Neural crest cell (in vitro differentiated cells): ENCODE data around the gene PRKAG1. TPM values are rescaled to one million over a fixed set of nuclear protein-coding genes. Genes with fewer than 3 reads are reported as not detected.

Source experiments
- DNase-seq: peaks from one replicate; pipeline ENCODE4 v3.0.0; 2021; ENCODE audit warnings: low read depth, mixed read lengths, low spot score
- H3K27ac Mint-ChIP-seq: one replicate; pipeline ENCODE4 v1.8.0; 2021; ENCODE audit warnings: mild to moderate bottlenecking, mixed read lengths; ENCODE audit not compliant: unreplicated experiment
- H3K27me3 Mint-ChIP-seq: 2 replicates; pipeline ENCODE4 v1.8.0; 2021; ENCODE audit warnings: low read depth, mild to moderate bottlenecking, mixed read lengths
- H3K36me3 Mint-ChIP-seq: 2 replicates; pipeline ENCODE4 v1.8.0; 2021; ENCODE audit warnings: low read depth, mild to moderate bottlenecking, mixed read lengths
- H3K4me1 Mint-ChIP-seq: 2 replicates; pipeline ENCODE4 v1.8.0; 2021; ENCODE audit warnings: mixed read lengths
- H3K4me3 Mint-ChIP-seq: one replicate; pipeline ENCODE4 v1.8.0; 2021; ENCODE audit warnings: mild to moderate bottlenecking, mixed read lengths
- H3K9me3 Mint-ChIP-seq: 2 replicates; pipeline ENCODE4 v1.8.0; 2021; ENCODE audit warnings: mixed read lengths
- total RNA-seq: library from RNA; stranded (reverse); gene quantifications from 2 replicates; pipeline ENCODE4 v1.2.1, GENCODE V29; 2021
- TF ChIP-seq, protein P1 (sequence below): fragments of 200-600 bp; sonication (generic); conservative IDR thresholded peaks from 2 replicates; pipeline ENCODE4 v1.5.0; 2021; ENCODE audit warnings: antibody characterized with exemption, mild to moderate bottlenecking

Gene PRKAG1
- total RNA-seq, 1 donor from 2014 or later, result 58.5 TPM

- Mint-ChIP-seq H3K27ac (no peak overlapping the region), H3K9me3 (no peaks in the 10 kb centered on the region), H3K36me3 (peaks cover 2% of the 10 kb centered on the region), H3K4me1 (peaks cover 10% of the 10 kb centered on the region), H3K27me3 (no peaks in the 10 kb centered on the region), H3K4me3 (no peak overlapping the region)
- no peak for DNase-seq
- TF ChIP-seq, protein P1, sequence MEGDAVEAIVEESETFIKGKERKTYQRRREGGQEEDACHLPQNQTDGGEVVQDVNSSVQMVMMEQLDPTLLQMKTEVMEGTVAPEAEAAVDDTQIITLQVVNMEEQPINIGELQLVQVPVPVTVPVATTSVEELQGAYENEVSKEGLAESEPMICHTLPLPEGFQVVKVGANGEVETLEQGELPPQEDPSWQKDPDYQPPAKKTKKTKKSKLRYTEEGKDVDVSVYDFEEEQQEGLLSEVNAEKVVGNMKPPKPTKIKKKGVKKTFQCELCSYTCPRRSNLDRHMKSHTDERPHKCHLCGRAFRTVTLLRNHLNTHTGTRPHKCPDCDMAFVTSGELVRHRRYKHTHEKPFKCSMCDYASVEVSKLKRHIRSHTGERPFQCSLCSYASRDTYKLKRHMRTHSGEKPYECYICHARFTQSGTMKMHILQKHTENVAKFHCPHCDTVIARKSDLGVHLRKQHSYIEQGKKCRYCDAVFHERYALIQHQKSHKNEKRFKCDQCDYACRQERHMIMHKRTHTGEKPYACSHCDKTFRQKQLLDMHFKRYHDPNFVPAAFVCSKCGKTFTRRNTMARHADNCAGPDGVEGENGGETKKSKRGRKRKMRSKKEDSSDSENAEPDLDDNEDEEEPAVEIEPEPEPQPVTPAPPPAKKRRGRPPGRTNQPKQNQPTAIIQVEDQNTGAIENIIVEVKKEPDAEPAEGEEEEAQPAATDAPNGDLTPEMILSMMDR, result no peak
Measured at GRCh38 chr12:49023812-49024211, 5.2 kb upstream of the PRKAG1 start.

GRCh38 chr12:49022558-49023178, 4.1 kb upstream of the PRKAG1 start:
- H3K36me3 Mint-ChIP-seq, result no peaks in the 10 kb centered on the region
- TF ChIP-seq, protein P1, result no peak
- H3K4me3 Mint-ChIP-seq, result peak overlapping the region; percentile 15
- H3K27me3 Mint-ChIP-seq, result no peaks in the 10 kb centered on the region
- H3K4me1 Mint-ChIP-seq, result peaks cover 18% of the 10 kb centered on the region
- H3K27ac Mint-ChIP-seq, result no peak overlapping the region
- H3K9me3 Mint-ChIP-seq, result no peaks in the 10 kb centered on the region
- no peak for DNase-seq

DNA sequence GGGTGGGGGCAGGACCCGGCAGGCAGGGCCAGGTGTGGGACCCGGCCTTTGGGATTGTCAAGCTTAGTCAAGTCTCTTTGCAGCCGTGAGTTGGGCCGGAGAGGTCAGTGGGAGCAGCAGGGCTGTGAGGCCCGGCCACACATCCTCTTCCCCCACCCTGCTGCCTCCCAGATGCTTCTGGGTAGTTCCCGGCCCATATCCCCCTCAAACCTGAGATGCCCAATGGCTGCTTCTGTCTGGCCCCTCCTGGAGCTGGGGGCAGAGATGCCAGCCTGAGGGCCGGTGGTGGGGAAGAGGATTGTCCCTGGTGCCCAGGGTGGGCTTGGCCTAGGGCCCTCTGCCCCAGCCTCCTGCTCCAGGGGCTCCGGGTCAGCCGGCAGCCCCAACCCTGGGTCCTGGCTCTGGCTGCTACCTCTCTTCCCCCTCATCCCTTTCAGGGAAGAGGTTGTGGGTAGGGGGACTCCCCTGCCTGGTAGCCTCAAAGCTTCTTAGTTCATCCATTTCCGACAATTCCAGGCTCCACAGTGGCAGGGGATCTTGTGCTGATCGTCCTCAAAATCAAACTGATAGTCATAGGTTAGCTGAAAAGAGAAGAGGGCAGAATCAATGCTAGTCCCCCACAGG, 2.8 kb upstream of the PRKAG1 start:
- peak overlapping the region; percentile 54 for H3K4me3 Mint-ChIP-seq
- TF ChIP-seq, protein P1, result no peak
- H3K27ac Mint-ChIP-seq, result no peak overlapping the region
- no peak for DNase-seq
- peaks cover 26% of the 10 kb centered on the region for H3K4me1 Mint-ChIP-seq
- no peaks in the 10 kb centered on the region for H3K9me3 Mint-ChIP-seq
- H3K36me3 Mint-ChIP-seq, result no peaks in the 10 kb centered on the region
- no peaks in the 10 kb centered on the region for H3K27me3 Mint-ChIP-seq

DNA sequence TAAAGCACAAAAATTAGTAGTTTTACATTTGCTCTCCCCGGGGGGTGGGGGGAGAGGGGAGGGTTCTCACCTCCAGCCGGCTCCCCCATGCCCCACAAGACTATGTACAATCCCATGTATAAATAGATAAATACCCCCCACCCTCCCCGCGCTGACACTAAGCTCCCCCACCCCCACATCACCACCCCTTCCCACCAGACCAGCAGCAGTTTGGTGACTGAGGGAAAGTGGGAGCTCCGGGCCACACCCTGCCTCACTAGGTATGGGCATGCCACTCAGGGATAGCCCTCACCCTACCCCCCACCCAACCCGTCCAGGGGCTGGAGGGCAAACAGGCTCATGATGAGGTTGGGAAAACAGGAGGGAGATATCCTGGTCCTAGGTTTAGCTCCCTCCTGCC, 1.9 kb upstream of the PRKAG1 start:
- DNase-seq, result no peak
- TF ChIP-seq, protein P1, result no peak
- Mint-ChIP-seq H3K27me3 (no peaks in the 10 kb centered on the region), H3K4me1 (peaks cover 26% of the 10 kb centered on the region), H3K4me3 (no peak overlapping the region), H3K9me3 (no peaks in the 10 kb centered on the region), H3K27ac (no peak overlapping the region), H3K36me3 (no peaks in the 10 kb centered on the region)

GRCh38 chr12:49019443-49020324, 1.1 kb upstream of the PRKAG1 start:
- peak overlapping the region; percentile 52 for H3K27ac Mint-ChIP-seq
- TF ChIP-seq, protein P1, result peak; percentile 48
- no peaks in the 10 kb centered on the region for H3K9me3 Mint-ChIP-seq
- peaks cover 26% of the 10 kb centered on the region for H3K4me1 Mint-ChIP-seq
- peak overlapping the region; percentile 99 for H3K4me3 Mint-ChIP-seq
- no peak for DNase-seq
- no peaks in the 10 kb centered on the region for H3K36me3 Mint-ChIP-seq
- no peaks in the 10 kb centered on the region for H3K27me3 Mint-ChIP-seq
